Progenitor cell of endocrine pancreas (in vitro differentiated cells): ENCODE results near the gene LRRC15. TPM values are rescaled to one million over a fixed set of nuclear protein-coding genes. Genes with fewer than 3 reads are reported as not detected.

Experiments used
- DNase-seq: peaks from one replicate; pipeline ENCODE4 v3.0.0; 2021; ENCODE audit warnings: low spot score; ENCODE audit not compliant: unreplicated experiment
- H3K27ac Mint-ChIP-seq: 2 replicates; pipeline ENCODE4 v1.8.0; 2021; ENCODE audit warnings: mild to moderate bottlenecking, moderate library complexity, mixed read lengths
- H3K27me3 Mint-ChIP-seq: 2 replicates; pipeline ENCODE4 v1.8.0; 2021; ENCODE audit warnings: mixed read lengths
- H3K36me3 Mint-ChIP-seq: 2 replicates; pipeline ENCODE4 v1.8.0; 2022; ENCODE audit warnings: mixed read lengths; ENCODE audit not compliant: insufficient read depth
- H3K4me1 Mint-ChIP-seq: 2 replicates; pipeline ENCODE4 v1.8.0; 2021; ENCODE audit warnings: low read depth, mixed read lengths
- H3K4me3 Mint-ChIP-seq: 2 replicates; pipeline ENCODE4 v1.8.0; 2021; ENCODE audit warnings: low read depth, mild to moderate bottlenecking, moderate library complexity, mixed read lengths
- H3K9me3 Mint-ChIP-seq: 2 replicates; pipeline ENCODE4 v1.8.0; 2021; ENCODE audit warnings: low read depth, mixed read lengths
- CTCF ChIP-seq: fragments of 200-600 bp; sonication (generic); IDR thresholded peaks from one replicate; pipeline ENCODE4 v1.5.0; 2021; ENCODE audit warnings: antibody characterized with exemption, mild to moderate bottlenecking; ENCODE audit not compliant: unreplicated experiment
- total RNA-seq: library from RNA; stranded (reverse); gene quantifications from 2 replicates; pipeline ENCODE4 v1.2.1, GENCODE V29; 2021

LRRC15 gene
- total RNA-seq, 1 donor from 2014 or later, result not detected

GRCh38 chr3:194377708-194378107 is 8.2 kb upstream of the LRRC15 start:
- no peak for DNase-seq
- Mint-ChIP-seq H3K4me1 (peaks cover 3% of the 10 kb centered on the region), H3K27me3 (peaks cover 24% of the 10 kb centered on the region), H3K36me3 (no peaks in the 10 kb centered on the region), H3K27ac (no peak overlapping the region), H3K4me3 (no peak overlapping the region), H3K9me3 (no peaks in the 10 kb centered on the region)
- no peak for TF ChIP-seq CTCF

GRCh38 chr3:194376241-194376560 is 6.7 kb upstream of the LRRC15 start:
- Mint-ChIP-seq H3K4me3 (no peak overlapping the region), H3K27me3 (peaks cover 24% of the 10 kb centered on the region), H3K9me3 (no peaks in the 10 kb centered on the region), H3K36me3 (no peaks in the 10 kb centered on the region), H3K27ac (no peak overlapping the region), H3K4me1 (peaks cover 3% of the 10 kb centered on the region)
- no peak for DNase-seq
- TF ChIP-seq CTCF, result no peak

- H3K4me1 Mint-ChIP-seq, result peaks cover 3% of the 10 kb centered on the region
- H3K36me3 Mint-ChIP-seq, result no peaks in the 10 kb centered on the region
- peaks cover 26% of the 10 kb centered on the region for H3K27me3 Mint-ChIP-seq
- no peak for DNase-seq
- TF ChIP-seq CTCF, result no peak
- no peak overlapping the region for H3K27ac Mint-ChIP-seq
- H3K9me3 Mint-ChIP-seq, result no peaks in the 10 kb centered on the region
- H3K4me3 Mint-ChIP-seq, result no peak overlapping the region
Measured at GRCh38 chr3:194375473-194376240, 6.1 kb upstream of the LRRC15 start.

GRCh38 chr3:194374935-194375334 is 5.4 kb upstream of the LRRC15 start:
- Mint-ChIP-seq H3K4me3 (no peak overlapping the region), H3K27me3 (peaks cover 31% of the 10 kb centered on the region), H3K27ac (no peak overlapping the region), H3K36me3 (no peaks in the 10 kb centered on the region), H3K9me3 (no peaks in the 10 kb centered on the region), H3K4me1 (peaks cover 3% of the 10 kb centered on the region)
- no peak for TF ChIP-seq CTCF
- no peak for DNase-seq

- no peak for TF ChIP-seq CTCF
- DNase-seq, result no peak
- Mint-ChIP-seq H3K9me3 (no peaks in the 10 kb centered on the region), H3K27ac (no peak overlapping the region), H3K36me3 (no peaks in the 10 kb centered on the region), H3K4me3 (no peak overlapping the region), H3K27me3 (peaks cover 39% of the 10 kb centered on the region), H3K4me1 (peaks cover 1% of the 10 kb centered on the region)
Measured at GRCh38 chr3:194373899-194374298, 4.4 kb upstream of the LRRC15 start.
